Activated CD4-positive, alpha-beta T cell treated with anti-CD3 and anti-CD28 coated beads for 1 hour (primary cell): ENCODE data around the gene CNTN1.

Experiments used
- DNase-seq: peaks from one replicate; pipeline ENCODE4 v3.0.0-alpha.2; 2020

The CNTN1 gene

GRCh38 chr12:40986001-40986400, 293.8 kb downstream of the CNTN1 start:
- DNase-seq: no peak

GRCh38 chr12:40988355-40988754, 296.1 kb downstream of the CNTN1 start:
- DNase-seq: no peak

GRCh38 chr12:40988824-40989223, 296.6 kb downstream of the CNTN1 start:
- no peak for DNase-seq

GRCh38 chr12:40989785-40990184, 297.5 kb downstream of the CNTN1 start:
- no peak for DNase-seq

- no peak for DNase-seq
Observed at GRCh38 chr12:40992158-40992557, 299.9 kb downstream of the CNTN1 start.

- no peak for DNase-seq
Observed at GRCh38 chr12:40992674-40993073, 300.4 kb downstream of the CNTN1 start.

- DNase-seq: no peak
Observed at GRCh38 chr12:40993158-40993557, 300.9 kb downstream of the CNTN1 start.

GRCh38 chr12:40996091-40996490, 303.9 kb downstream of the CNTN1 start:
- DNase-seq: no peak

- DNase-seq: no peak
Observed at GRCh38 chr12:40999210-40999609, 307.0 kb downstream of the CNTN1 start.

- DNase-seq: no peak
Observed at GRCh38 chr12:41008472-41008871, 316.2 kb downstream of the CNTN1 start.

GRCh38 chr12:41011939-41012338, 319.7 kb downstream of the CNTN1 start:
- no peak for DNase-seq

- DNase-seq: no peak
Observed at GRCh38 chr12:41013881-41014642, 321.8 kb downstream of the CNTN1 start.

- DNase-seq: no peak
Observed at GRCh38 chr12:41014643-41015020, 322.4 kb downstream of the CNTN1 start.

- no peak for DNase-seq
Observed at GRCh38 chr12:41018010-41018409, 325.8 kb downstream of the CNTN1 start.

- DNase-seq: no peak
Observed at GRCh38 chr12:41019461-41019860, 327.2 kb downstream of the CNTN1 start.

GRCh38 chr12:41023836-41024235, 331.6 kb downstream of the CNTN1 start:
- DNase-seq: no peak

- no peak for DNase-seq
Observed at GRCh38 chr12:41026151-41026550, 333.9 kb downstream of the CNTN1 start.

- no peak for DNase-seq
Observed at GRCh38 chr12:41032386-41032785, 340.1 kb downstream of the CNTN1 start.

GRCh38 chr12:41034686-41035085, 342.4 kb downstream of the CNTN1 start:
- no peak for DNase-seq

GRCh38 chr12:41039461-41039860, 347.2 kb downstream of the CNTN1 start:
- DNase-seq: no peak

GRCh38 chr12:41045509-41045908, 353.3 kb downstream of the CNTN1 start:
- no peak for DNase-seq

- DNase-seq: no peak
Observed at GRCh38 chr12:41049033-41049432, 356.8 kb downstream of the CNTN1 start.

GRCh38 chr12:41051954-41052353, 359.7 kb downstream of the CNTN1 start:
- DNase-seq: no peak

- DNase-seq: no peak
Observed at GRCh38 chr12:41052441-41052840, 360.2 kb downstream of the CNTN1 start.

GRCh38 chr12:41053046-41053445, 360.8 kb downstream of the CNTN1 start:
- no peak for DNase-seq
